HEK293 (cell line): ENCODE results near the gene DISC1.

Experiments used
- BCL11A ChIP-seq: fragments of 450-650 bp; formaldehyde crosslinking; IDR thresholded peaks from 2 replicates; pipeline ENCODE4 v1.5.1; 2016; ENCODE audit warnings: low read depth, missing biosample characterization, missing genetic modification characterization
- RBAK ChIP-seq: fragments of 450-650 bp; formaldehyde crosslinking; IDR thresholded peaks from 2 replicates; pipeline ENCODE4 v1.5.1; 2016; ENCODE audit warnings: missing biosample characterization, missing genetic modification characterization
- ZBTB49 ChIP-seq: fragments of 450-650 bp; formaldehyde crosslinking; IDR thresholded peaks from 2 replicates; pipeline ENCODE4 v1.5.1; 2016; ENCODE audit warnings: missing biosample characterization, missing genetic modification characterization, low read depth
- ZNF184 ChIP-seq: fragments of 450-650 bp; IDR thresholded peaks from 2 replicates; pipeline ENCODE4 v1.5.1; 2018; ENCODE audit warnings: missing biosample characterization, mild to moderate bottlenecking, missing genetic modification characterization
- ZNF335 ChIP-seq: fragments of 450-650 bp; formaldehyde crosslinking; conservative IDR thresholded peaks from 2 replicates; pipeline ENCODE4 v1.5.1; 2016; ENCODE audit warnings: missing biosample characterization, missing genetic modification characterization
- ZNF704 ChIP-seq: fragments of 450-650 bp; formaldehyde crosslinking; IDR thresholded peaks from 2 replicates; pipeline ENCODE4 v1.5.1; 2016; ENCODE audit warnings: missing biosample characterization, missing genetic modification characterization
- ZNF76 ChIP-seq: fragments of 450-650 bp; formaldehyde crosslinking; IDR thresholded peaks from 2 replicates; pipeline ENCODE4; 2016; ENCODE audit warnings: low read depth, missing biosample characterization, missing genetic modification characterization, borderline replicate concordance
- ZSCAN30 ChIP-seq: fragments of 450-650 bp; IDR thresholded peaks from 2 replicates; pipeline ENCODE4 v1.5.1; 2018; ENCODE audit warnings: missing biosample characterization, mild to moderate bottlenecking, missing genetic modification characterization, moderate library complexity
- TF ChIP-seq, protein P1 (sequence below): fragments of 450-650 bp; formaldehyde crosslinking; IDR thresholded peaks from 2 replicates; pipeline ENCODE4 v1.5.1; 2016; ENCODE audit warnings: missing biosample characterization, missing genetic modification characterization

DNA sequence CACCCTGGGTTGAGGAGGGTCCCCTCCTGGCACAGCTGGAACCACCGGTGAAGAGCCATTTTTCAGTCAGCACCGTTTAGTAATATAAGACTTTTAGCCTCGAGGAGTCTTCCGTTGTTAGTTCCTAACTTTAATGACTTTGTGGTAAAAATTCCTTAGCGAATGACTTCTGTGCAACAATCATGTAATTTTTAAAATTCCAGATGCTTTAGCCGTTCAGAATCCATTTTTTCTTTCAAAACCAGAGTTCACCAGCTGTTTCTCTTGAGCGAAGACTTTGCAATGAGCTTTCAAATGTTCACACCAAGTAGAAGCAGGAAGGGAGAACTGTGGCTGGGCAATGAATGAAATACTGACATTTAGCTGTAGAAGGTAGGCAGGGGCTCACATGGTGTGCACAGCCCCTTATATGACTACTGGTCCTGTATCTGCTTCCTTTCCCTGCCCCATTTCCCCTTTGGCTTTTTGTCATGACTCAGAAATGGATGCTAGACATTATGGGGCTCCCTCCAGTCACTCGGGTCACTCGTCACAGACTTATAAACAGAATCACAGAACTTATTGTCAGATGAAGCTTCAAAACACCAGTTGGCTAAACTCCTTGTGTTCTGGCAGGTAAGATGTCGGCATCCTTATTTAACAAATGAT, 4.1 kb downstream of the DISC1 start:
- TF ChIP-seq BCL11A (tag by site-specific recombination) (no peak), ZSCAN30 (no peak), ZNF76 (no peak), ZNF184 (tag by site-specific recombination) (no peak), RBAK (tag by site-specific recombination) (no peak), ZNF704 (tag by site-specific recombination) (no peak), ZNF335 (tag by site-specific recombination) (no peak), ZBTB49 (no peak)
- TF ChIP-seq, protein P1, sequence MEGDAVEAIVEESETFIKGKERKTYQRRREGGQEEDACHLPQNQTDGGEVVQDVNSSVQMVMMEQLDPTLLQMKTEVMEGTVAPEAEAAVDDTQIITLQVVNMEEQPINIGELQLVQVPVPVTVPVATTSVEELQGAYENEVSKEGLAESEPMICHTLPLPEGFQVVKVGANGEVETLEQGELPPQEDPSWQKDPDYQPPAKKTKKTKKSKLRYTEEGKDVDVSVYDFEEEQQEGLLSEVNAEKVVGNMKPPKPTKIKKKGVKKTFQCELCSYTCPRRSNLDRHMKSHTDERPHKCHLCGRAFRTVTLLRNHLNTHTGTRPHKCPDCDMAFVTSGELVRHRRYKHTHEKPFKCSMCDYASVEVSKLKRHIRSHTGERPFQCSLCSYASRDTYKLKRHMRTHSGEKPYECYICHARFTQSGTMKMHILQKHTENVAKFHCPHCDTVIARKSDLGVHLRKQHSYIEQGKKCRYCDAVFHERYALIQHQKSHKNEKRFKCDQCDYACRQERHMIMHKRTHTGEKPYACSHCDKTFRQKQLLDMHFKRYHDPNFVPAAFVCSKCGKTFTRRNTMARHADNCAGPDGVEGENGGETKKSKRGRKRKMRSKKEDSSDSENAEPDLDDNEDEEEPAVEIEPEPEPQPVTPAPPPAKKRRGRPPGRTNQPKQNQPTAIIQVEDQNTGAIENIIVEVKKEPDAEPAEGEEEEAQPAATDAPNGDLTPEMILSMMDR: no peak
